GM20000 (cell line): ENCODE data around the gene SEBOX.

Experiments
- DNase-seq: peaks from one replicate; pipeline ENCODE4 v3.0.0; 2012; ENCODE audit warnings: low spot score
- CTCF ChIP-seq: IDR thresholded peaks from 2 replicates; pipeline ENCODE4 v1.5.1; 2012; ENCODE audit warnings: mild to moderate bottlenecking, control low read depth; ENCODE audit errors: extremely low read depth, missing control alignments

Gene SEBOX

GRCh38 chr17:28368306-28368831 is 3.4 kb upstream of the SEBOX start:
- DNase-seq, result no peak
- TF ChIP-seq CTCF, result no peak

GRCh38 chr17:28367641-28368305 is 2.8 kb upstream of the SEBOX start:
- no peak for TF ChIP-seq CTCF

GRCh38 chr17:28366605-28367004 is 1.6 kb upstream of the SEBOX start:
- DNase-seq, result no peak
- TF ChIP-seq CTCF, result no peak

More at GRCh38 chr17:28367641-28368305, 2.8 kb upstream of the SEBOX start:
- DNase-seq, result no peak

- no peak for TF ChIP-seq CTCF
- no peak for DNase-seq
Observed at GRCh38 chr17:28365487-28365886, 488 bp upstream of the SEBOX start.

- no peak for DNase-seq
- TF ChIP-seq CTCF, result no peak
Observed at GRCh38 chr17:28363776-28364650, 986 bp downstream of the SEBOX start.

GRCh38 chr17:28363186-28363585 is 1.8 kb downstream of the SEBOX start:
- no peak for TF ChIP-seq CTCF
- no peak for DNase-seq

GRCh38 chr17:28357901-28358197 is 7.2 kb downstream of the SEBOX start:
- DNase-seq, result peak; percentile 41
- TF ChIP-seq CTCF, result no peak
